Left cardiac atrium (tissue), 4 donors: Measurements from ENCODE around the gene LTBP1. TPM values are rescaled to one million over a fixed set of nuclear protein-coding genes. Genes with fewer than 3 reads are reported as not detected.
A peak's percentile ranks its signal among the peaks of the same experiment; 100 is the strongest.
"Not testable (repeated sequence)": the region's sequence is repeated elsewhere in the genome, so short reads cannot be mapped to it uniquely, and the experiment has no call there.

Source experiments
- ATAC-seq, 2 donors: fragments of 200-7000 bp; cut with Tn5 transposase; one replicate each; pipeline ENCODE4 v1.9.1; 2020; ENCODE audit warnings: mild to moderate bottlenecking in 2 of 2, moderate library complexity in 2 of 2
- DNase-seq: peaks from one replicate; pipeline ENCODE4 v3.0.0-alpha.2; 2020
- intact Hi-C, 2 donors: fragments of 100-400 bp; cut with DNase I; formaldehyde crosslinking; loops; one replicate each; pipeline versions ENCODE4 v1.14.1 to v1.15.1; 2022 to 2023
- total RNA-seq, 2 donors: library from RNA; stranded (reverse); fragmentation: NEBNext Ultra II Directional; extraction: Animal tissue kit (Norgen Biotek cat#: 25700); gene quantifications; one replicate each; pipeline ENCODE4 v1.2.1, GENCODE V29; 2021
- donor health status: DM: no; HTN: yes; CAD: no.
- donor health status: DM: no; HTN: yes; CAD: no; lungs with severe emphysema.
- donor health status: DM: yes; HTN: yes; CAD: no.
- donor health status: Dilated cardiomyopathy.

The LTBP1 gene
- total RNA-seq, 2 donors from 2014 or later = 121 to 160 TPM

GRCh38 chr2:33215983-33216382 is 269.2 kb downstream of the LTBP1 start:
- intact Hi-C loops = no loop called here
- DNase-seq (no peak), ATAC-seq (no peak)

DNA sequence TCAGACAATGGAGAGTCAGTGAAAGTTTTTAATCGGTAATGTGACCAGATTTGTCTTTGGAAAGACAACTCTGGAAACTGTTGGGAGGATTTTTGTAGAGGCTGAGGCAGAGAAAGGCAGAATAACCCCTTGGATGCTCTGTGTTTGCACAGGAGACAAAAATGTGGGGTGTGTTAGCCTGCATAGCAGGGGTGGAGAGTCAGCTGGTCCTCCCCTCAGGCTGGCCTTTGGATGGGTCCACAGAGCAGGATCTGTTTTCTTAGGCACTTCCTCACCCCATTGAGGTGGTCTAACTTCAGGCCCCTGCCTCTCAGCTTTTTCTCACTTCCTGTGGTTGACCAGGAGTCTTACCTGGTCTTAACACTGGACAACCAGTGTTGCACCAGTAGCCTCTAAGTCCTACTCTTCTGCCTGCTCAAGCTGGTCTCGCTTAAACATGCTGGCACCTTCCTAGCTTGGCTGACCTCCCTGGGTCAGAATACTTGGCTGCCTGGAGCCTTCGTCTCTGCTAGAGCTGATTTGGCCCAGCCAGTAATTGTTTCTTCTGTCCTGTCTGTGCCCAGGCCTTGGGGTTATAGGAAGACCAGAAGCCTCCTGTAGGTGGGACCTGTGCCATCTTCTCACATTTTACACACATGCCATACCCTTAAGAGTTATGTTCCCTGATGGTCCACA is 269.9 kb downstream of the LTBP1 start:
- peak; percentile 76 for DNase-seq
- ATAC-seq = peak; percentile 76 to 91
- intact Hi-C loops = no loop called here

- no peak for ATAC-seq
- intact Hi-C loops = no loop called here
These were observed 270.7 kb downstream of the LTBP1 start for GRCh38 chr2:33217406-33217805.

DNA sequence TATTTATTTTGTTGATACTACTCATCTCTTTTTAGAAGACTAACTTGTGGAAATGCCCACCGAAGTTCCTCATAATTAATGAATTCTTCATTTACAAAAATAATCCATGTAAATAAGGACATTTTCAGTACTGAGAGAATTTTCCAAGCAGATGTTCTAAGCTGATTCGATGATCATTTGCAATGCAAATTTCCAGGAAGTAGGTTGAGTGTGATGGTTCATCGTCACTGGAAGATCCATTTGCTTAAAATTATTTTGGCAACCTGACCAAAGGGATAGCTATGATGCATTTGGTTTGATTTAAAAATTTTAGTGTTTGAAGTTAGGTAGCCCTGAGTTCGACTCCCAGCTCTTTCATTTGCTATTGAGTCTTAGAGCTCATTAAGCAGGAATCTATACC is 272.4 kb downstream of the LTBP1 start:
- no peak for ATAC-seq
- DNase-seq = no peak
- intact Hi-C loops = no loop called here

More at GRCh38 chr2:33217406-33217805, 270.7 kb downstream of the LTBP1 start:
- DNase-seq = no peak

GRCh38 chr2:33219850-33220275 is 273.1 kb downstream of the LTBP1 start:
- no peak for ATAC-seq
- intact Hi-C loops = no loop called here

DNA sequence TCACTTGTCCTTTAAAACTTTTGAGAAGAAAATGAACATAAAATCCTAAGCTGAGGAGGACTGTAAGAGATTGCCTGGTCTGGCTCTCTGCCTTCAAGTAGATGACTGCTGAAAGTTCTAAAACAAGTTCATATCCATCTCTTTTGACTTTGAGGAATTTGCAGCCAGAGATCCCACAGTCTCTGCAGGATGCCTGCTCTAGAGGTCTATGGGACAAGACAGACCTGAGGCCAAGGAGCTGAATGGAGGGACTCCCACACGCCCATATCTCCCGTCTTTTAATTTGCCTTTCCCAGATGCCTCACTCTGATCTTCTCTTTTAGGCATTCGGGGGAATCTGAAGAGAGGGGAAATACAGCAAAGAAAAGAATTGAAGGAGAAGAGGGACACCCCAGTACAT is 273.8 kb downstream of the LTBP1 start:
- intact Hi-C loops = no loop called here
- DNase-seq (no peak), ATAC-seq (no peak)

More at GRCh38 chr2:33219850-33220275, 273.1 kb downstream of the LTBP1 start:
- no peak for DNase-seq

- no peak for ATAC-seq
- intact Hi-C loops = no loop called here
- no peak for DNase-seq
These were observed 274.5 kb downstream of the LTBP1 start for GRCh38 chr2:33221046-33221784.

- DNase-seq = no peak
- no peak for ATAC-seq
- intact Hi-C loops = no loop called here
These were observed 275.6 kb downstream of the LTBP1 start for GRCh38 chr2:33222309-33222708.

- intact Hi-C loops = no loop called here
- DNase-seq = no peak
- ATAC-seq = no peak
These were observed 277.1 kb downstream of the LTBP1 start for GRCh38 chr2:33223856-33224255.

DNA sequence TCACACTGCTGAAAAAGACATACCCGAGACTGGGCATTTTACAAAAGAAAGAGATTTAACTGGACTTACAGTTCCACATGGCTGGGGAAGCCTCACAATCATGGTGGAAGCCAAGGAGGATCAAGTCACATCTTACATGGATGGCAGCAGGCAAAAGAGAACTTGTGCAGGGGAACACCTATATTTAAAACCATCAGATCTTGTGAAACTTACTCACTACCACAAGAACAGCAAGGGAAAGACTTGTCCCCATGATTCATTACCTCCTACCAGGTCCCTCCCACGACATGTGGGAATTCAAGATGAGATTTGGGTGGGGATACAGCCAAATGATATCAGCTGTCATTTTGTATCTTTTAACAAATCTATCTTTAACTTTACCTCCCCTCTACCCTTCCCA is 278.6 kb downstream of the LTBP1 start:
- DNase-seq (no peak), ATAC-seq (no peak)
- intact Hi-C loops = no loop called here

DNA sequence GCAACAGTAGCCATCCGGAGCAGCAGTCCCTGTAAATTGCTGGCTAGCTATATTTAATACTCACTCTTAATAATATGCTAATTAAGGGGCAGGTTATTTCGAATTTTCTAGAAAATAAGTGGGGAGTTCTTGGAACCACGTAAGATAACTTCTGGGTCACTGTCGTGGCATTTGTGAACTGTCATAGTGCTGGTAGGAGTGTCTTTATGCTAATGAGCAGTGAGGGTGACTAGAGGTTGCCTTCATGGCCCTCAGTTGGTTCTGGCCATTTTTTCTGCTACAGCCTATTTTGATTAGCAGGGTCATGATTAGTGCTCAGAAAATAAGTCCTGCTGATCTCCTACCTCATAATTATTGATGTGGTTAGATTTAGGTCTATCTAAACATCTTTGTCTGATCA is 279.8 kb downstream of the LTBP1 start:
- DNase-seq = no peak
- intact Hi-C loops = no loop called here
- no peak for ATAC-seq

DNA sequence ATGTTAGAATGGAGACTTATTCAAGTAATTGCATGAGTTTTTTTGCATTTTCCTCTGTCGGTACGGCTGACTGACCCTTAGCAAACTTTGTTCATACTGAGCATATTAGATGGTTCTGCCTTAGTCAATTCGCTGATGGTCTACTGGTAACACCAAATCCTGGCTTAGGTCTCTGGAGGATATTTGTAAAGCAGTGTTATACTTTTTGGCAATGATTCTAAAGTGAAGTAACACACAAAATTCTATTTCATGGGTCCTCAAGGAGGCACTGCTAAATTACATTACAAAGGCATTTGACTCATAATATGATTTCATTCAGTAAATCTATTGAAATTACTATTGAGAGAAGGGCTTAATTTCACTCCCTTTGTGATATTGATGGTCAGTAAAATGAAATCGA is 282.9 kb downstream of the LTBP1 start:
- intact Hi-C loops = no loop called here
- no peak for DNase-seq
- ATAC-seq = peak in 1 of 2 donors; percentile 19

GRCh38 chr2:33230195-33230594 is 283.4 kb downstream of the LTBP1 start:
- ATAC-seq = no peak
- intact Hi-C loops = no loop called here
- no peak for DNase-seq

DNA sequence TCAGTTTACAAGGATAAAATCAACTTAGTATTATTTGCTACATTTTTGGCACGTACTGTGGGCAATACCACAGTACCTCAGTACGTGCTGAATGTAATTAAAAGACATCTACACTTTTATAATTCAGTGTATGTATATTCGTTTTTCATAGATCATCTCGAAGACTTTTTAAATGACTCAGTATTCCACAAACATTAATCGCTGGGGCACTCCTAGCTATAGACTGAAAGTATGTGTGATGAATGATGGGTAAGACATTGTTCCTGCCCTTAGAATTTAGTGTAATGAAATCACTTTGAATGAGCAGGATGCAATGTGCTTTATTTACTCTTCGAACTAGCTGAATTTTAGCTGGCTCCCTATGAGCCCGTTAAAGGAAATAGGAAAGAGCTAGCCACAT is 284.1 kb downstream of the LTBP1 start:
- no peak for ATAC-seq
- intact Hi-C loops = no loop called here
- no peak for DNase-seq

- DNase-seq, ATAC-seq, intact Hi-C loops: not testable (repeated sequence)
These were observed 288.8 kb downstream of the LTBP1 start for GRCh38 chr2:33235559-33235958.

DNA sequence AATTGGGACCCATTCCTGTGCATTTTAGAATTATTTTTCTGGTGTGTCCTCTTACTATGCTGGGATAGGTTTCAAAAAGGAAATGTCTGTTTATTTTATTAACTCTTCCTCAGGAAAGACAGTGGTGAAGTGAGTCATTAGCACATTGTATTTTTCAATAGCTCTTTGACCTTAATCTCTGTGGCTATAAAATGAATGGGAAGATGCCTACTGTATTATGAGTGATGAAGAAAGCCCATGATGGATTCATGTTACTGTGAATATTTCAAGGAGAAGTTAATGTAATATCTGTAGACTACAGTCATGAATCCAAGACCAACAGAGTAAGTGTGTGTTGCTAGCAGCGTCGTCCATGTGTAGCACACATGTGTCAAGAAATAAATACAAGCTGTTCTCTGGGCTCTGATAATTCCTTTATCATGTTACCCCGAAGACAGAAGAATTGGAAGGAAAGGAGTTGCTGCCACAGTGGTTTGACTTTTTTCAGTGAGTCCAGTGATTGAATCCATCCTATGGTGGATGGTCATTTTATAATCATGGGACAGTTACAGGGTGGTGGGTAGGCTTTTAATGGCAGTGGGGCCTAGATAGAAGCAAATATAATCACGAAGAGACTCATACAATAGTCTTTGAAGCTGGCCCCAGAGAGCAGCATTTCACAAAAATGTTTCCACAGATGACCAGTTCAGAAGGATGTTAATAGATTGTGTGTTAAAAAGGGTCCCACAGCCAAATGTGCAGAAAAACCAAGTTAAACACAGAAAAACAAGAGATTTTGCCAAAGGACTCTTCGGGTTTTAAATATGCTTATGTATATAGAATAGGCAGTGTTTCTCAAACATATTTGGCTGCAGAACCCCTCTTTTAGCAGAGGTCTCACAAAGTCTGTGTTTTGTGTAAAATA is 290.0 kb downstream of the LTBP1 start:
- intact Hi-C loops = no loop called here
- no peak for ATAC-seq
- no peak for DNase-seq

DNA sequence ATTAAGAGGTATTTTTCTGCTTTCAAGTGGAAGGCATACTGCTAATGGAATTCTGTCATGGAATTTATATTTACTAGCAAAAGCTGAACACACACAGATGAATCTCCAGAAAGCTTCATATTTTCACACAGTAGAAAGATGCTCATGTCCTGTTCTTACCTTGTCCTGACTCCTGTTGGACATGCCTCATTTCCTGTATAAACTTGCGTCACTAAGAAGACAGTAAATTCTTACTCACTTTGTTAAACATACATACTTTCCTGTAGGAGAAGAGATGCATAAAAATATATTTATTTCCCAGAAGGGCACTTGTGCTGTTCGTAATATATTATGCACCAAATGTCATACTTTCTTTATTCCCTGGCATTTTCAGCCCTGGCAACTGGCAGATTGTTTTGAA is 291.4 kb downstream of the LTBP1 start:
- no peak for ATAC-seq
- DNase-seq = no peak
- intact Hi-C loops = no loop called here

DNA sequence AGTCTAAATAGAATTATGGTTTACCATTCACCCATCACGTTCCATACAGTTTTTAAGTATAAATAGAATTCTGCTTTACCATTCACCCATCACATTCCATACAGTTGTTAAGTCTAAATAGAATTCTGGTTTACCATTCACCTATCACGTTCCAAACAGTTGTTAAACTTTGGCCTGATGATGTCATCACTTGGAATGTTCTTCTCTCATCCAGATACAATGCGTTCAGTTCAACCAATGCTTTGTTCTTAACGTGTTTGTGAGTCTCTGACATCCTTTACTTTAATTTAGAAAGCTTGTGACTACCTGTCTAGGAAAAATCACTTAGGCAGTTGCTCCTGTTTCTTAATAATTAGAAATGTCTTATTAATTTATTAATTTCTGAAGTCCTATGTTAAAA is 293.4 kb downstream of the LTBP1 start:
- ATAC-seq = no peak
- DNase-seq = no peak
- intact Hi-C loops = no loop called here

DNA sequence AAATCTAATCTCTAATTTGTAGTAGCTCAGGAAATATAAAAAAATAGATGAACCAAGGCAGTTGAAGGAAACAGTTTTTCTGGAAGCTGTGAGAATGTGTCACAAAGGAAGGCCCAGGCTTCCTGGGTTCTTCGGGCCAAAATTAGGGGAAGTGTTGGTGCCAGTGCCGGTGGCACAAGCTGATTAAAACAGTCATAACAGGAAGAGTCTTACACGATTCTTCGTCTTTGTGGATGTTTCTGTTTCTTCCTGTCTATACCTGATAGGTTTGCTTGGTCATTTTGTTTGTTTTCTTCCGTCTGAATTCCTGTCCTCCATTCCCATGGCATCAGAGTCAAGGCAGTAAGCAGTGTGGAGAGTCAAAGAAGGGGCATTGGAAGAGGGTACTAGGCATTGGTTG is 294.3 kb downstream of the LTBP1 start:
- DNase-seq (no peak), ATAC-seq (no peak)
- intact Hi-C loops = no loop called here

DNA sequence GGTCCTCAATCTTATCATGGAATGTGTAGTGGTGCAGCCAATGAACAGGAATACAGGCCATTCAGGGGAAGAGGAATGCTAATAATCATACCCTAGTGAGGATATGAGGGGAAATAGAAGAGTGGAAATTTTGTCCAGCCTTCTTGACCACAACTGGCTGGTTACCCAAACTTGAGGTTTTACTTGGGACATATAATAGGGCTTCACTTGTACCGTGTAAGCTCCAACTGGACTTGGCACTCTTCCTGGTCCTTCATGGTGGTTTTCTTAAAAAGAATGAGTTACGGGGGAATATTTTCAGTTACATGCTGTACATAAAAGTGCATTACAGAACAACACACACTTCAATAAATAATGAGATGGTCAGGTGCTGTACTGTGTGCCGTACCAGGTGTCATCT is 294.8 kb downstream of the LTBP1 start:
- intact Hi-C loops = no loop called here
- DNase-seq (no peak), ATAC-seq (peak in 1 of 2 donors; percentile 27)
